HEK293T (cell line): ENCODE measurements around the gene SULT1C2.

ENCODE experiments used
- ARNT ChIP-seq: fragments of 450-650 bp; IDR thresholded peaks from 2 replicates; pipeline ENCODE4 v1.6.1; 2017; ENCODE audit warnings: mild to moderate bottlenecking
- BHLHE40 ChIP-seq: fragments of 450-650 bp; IDR thresholded peaks from 2 replicates; pipeline ENCODE4 v1.6.1; 2016; ENCODE audit warnings: mild to moderate bottlenecking, moderate library complexity, borderline replicate concordance
- ELF4 ChIP-seq: fragments of 450-650 bp; IDR thresholded peaks from 2 replicates; pipeline ENCODE4 v1.6.1; 2017; ENCODE audit warnings: antibody characterized with exemption
- FOXA1 ChIP-seq: fragments of 450-650 bp; IDR thresholded peaks from 2 replicates; pipeline ENCODE4 v1.6.1; 2016; ENCODE audit warnings: mild to moderate bottlenecking
- FOXK2 ChIP-seq: fragments of 450-650 bp; IDR thresholded peaks from 2 replicates; pipeline ENCODE4 v1.6.1; 2016; ENCODE audit warnings: mild to moderate bottlenecking
- FOXM1 ChIP-seq: fragments of 450-650 bp; IDR thresholded peaks from 2 replicates; pipeline ENCODE4 v1.6.1; 2017; ENCODE audit warnings: mild to moderate bottlenecking, borderline replicate concordance
- HDGF ChIP-seq: fragments of 450-650 bp; IDR thresholded peaks from 2 replicates; pipeline ENCODE4 v1.6.1; 2017; ENCODE audit warnings: antibody characterized with exemption, borderline replicate concordance
- L3MBTL2 ChIP-seq: fragments of 450-650 bp; conservative IDR thresholded peaks from 2 replicates; pipeline ENCODE4 v1.6.1; 2016; ENCODE audit warnings: mild to moderate bottlenecking
- NFRKB ChIP-seq: fragments of 450-650 bp; IDR thresholded peaks from 2 replicates; pipeline ENCODE4 v1.6.1; 2016; ENCODE audit warnings: mild to moderate bottlenecking, moderate library complexity
- SP1 ChIP-seq: fragments of 450-650 bp; IDR thresholded peaks from 2 replicates; pipeline ENCODE4 v1.6.1; 2017
- SUZ12 ChIP-seq: fragments of 450-650 bp; IDR thresholded peaks from 2 replicates; pipeline ENCODE4 v1.6.1; 2016; ENCODE audit warnings: mild to moderate bottlenecking
- TF ChIP-seq, protein P1 (sequence below): fragments of 450-650 bp; IDR thresholded peaks from 2 replicates; pipeline ENCODE4 v1.6.1; 2016

DNA sequence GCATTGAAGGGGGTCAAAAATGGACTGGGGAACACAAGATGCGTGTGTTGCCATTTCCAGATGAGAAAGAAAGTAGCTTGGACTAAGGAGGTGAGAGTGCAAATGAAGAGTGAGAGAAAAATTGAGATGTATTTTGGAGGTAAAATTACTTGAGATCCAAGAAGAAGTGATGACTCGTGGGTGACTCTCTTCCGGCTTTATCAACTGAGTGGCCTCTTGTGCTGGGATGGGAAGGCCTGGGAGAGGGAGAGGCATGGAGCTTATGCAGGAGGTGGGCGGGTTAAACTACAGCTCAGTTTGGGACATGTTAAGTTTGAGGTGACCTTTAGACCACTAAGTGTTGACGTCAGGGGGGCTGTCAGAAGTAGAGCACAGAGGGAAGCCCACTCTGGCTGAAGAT, 34.9 kb downstream of the SULT1C2 start:
- no peak for TF ChIP-seq HDGF
- no peak for TF ChIP-seq SUZ12
- TF ChIP-seq, protein P1, sequence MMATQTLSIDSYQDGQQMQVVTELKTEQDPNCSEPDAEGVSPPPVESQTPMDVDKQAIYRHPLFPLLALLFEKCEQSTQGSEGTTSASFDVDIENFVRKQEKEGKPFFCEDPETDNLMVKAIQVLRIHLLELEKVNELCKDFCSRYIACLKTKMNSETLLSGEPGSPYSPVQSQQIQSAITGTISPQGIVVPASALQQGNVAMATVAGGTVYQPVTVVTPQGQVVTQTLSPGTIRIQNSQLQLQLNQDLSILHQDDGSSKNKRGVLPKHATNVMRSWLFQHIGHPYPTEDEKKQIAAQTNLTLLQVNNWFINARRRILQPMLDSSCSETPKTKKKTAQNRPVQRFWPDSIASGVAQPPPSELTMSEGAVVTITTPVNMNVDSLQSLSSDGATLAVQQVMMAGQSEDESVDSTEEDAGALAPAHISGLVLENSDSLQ: no peak
- no peak for TF ChIP-seq NFRKB
- TF ChIP-seq FOXM1: no peak
- no peak for TF ChIP-seq SP1
- no peak for TF ChIP-seq ARNT
- no peak for TF ChIP-seq BHLHE40
- TF ChIP-seq ELF4: no peak
- no peak for TF ChIP-seq FOXK2
- no peak for TF ChIP-seq L3MBTL2
- no peak for TF ChIP-seq FOXA1
